ENCODE results near the gene P2RY10.

GRCh38 chrX:78931814-78932213 lies 13.4 kb upstream of the P2RY10 start:
- TF ChIP-seq, protein P1, sequence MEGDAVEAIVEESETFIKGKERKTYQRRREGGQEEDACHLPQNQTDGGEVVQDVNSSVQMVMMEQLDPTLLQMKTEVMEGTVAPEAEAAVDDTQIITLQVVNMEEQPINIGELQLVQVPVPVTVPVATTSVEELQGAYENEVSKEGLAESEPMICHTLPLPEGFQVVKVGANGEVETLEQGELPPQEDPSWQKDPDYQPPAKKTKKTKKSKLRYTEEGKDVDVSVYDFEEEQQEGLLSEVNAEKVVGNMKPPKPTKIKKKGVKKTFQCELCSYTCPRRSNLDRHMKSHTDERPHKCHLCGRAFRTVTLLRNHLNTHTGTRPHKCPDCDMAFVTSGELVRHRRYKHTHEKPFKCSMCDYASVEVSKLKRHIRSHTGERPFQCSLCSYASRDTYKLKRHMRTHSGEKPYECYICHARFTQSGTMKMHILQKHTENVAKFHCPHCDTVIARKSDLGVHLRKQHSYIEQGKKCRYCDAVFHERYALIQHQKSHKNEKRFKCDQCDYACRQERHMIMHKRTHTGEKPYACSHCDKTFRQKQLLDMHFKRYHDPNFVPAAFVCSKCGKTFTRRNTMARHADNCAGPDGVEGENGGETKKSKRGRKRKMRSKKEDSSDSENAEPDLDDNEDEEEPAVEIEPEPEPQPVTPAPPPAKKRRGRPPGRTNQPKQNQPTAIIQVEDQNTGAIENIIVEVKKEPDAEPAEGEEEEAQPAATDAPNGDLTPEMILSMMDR (conservative IDR thresholded peaks at IDR 0.05): no peak
- TF ChIP-seq EZH2 (IDR thresholded peaks at IDR 0.05; ENCODE audit: low read depth): no peak

Measured in PC-9 (cell line).